ENCODE data around the gene CA10.

CA10 gene

GRCh38 chr17:51946311-51946710 is 212.2 kb downstream of the CA10 start:
- no peak for DNase-seq

GRCh38 chr17:51941272-51941671 is 217.2 kb downstream of the CA10 start:
- no peak for DNase-seq

- DNase-seq, result no peak
Observed at GRCh38 chr17:51937264-51937663, 221.2 kb downstream of the CA10 start.

GRCh38 chr17:51935477-51935876 is 223.0 kb downstream of the CA10 start:
- no peak for DNase-seq

- no peak for DNase-seq
Observed at GRCh38 chr17:51933647-51934046, 224.9 kb downstream of the CA10 start.

GRCh38 chr17:51926448-51926847 is 232.1 kb downstream of the CA10 start:
- DNase-seq, result no peak

GRCh38 chr17:51921500-51921899 is 237.0 kb downstream of the CA10 start:
- DNase-seq, result no peak

- no peak for DNase-seq
Observed at GRCh38 chr17:51914577-51914976, 243.9 kb downstream of the CA10 start.

- DNase-seq, result no peak
Observed at GRCh38 chr17:51913491-51914205, 244.9 kb downstream of the CA10 start.

- no peak for DNase-seq
Observed at GRCh38 chr17:51912939-51913338, 245.6 kb downstream of the CA10 start.

- DNase-seq, result no peak
Observed at GRCh38 chr17:51911237-51911636, 247.3 kb downstream of the CA10 start.

GRCh38 chr17:51909971-51910370 is 248.5 kb downstream of the CA10 start:
- DNase-seq, result no peak

- no peak for DNase-seq
Observed at GRCh38 chr17:51908841-51909537, 249.5 kb downstream of the CA10 start.

GRCh38 chr17:51907041-51907440 is 251.5 kb downstream of the CA10 start:
- DNase-seq, result no peak

- DNase-seq, result no peak
Observed at GRCh38 chr17:51904379-51904778, 254.1 kb downstream of the CA10 start.

- DNase-seq, result no peak
Observed at GRCh38 chr17:51901242-51901641, 257.3 kb downstream of the CA10 start.

- DNase-seq, result no peak
Observed at GRCh38 chr17:51891936-51892335, 266.6 kb downstream of the CA10 start.

- no peak for DNase-seq
Observed at GRCh38 chr17:51890710-51891109, 267.8 kb downstream of the CA10 start.

- no peak for DNase-seq
Observed at GRCh38 chr17:51888816-51889215, 269.7 kb downstream of the CA10 start.

GRCh38 chr17:51876986-51877385 is 281.5 kb downstream of the CA10 start:
- DNase-seq, result no peak

GRCh38 chr17:51873302-51873701 is 285.2 kb downstream of the CA10 start:
- DNase-seq, result no peak

GRCh38 chr17:51869387-51869786 is 289.1 kb downstream of the CA10 start:
- DNase-seq, result no peak

- DNase-seq, result no peak
Observed at GRCh38 chr17:51860954-51861561, 297.5 kb downstream of the CA10 start.

- no peak for DNase-seq
Observed at GRCh38 chr17:51857052-51857597, 301.4 kb downstream of the CA10 start.
